Measurements from ENCODE around the gene POLR2L.

POLR2L gene

GRCh38 chr11:837189-837989, 4.9 kb downstream of the POLR2L start:
- no peak for DNase-seq

DNA sequence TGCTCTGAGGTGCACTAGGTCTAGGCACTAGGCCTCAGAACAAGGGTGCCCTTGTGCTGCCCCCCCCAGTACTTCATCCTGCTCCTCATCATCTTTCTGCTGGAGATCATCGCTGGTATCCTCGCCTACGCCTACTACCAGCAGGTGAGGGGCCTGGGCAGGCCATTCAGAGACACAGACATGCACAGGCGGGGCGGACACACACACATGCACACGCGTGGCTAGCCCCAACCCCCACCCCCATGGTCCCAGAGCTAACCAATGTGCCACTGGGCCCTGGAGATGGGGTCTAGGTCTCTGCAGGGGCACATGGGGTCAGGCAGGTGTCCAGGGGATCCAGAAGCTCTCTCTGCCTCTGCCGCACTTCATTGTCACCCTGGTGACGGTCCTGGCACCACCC, 5.6 kb downstream of the POLR2L start:
- no peak for DNase-seq

DNA sequence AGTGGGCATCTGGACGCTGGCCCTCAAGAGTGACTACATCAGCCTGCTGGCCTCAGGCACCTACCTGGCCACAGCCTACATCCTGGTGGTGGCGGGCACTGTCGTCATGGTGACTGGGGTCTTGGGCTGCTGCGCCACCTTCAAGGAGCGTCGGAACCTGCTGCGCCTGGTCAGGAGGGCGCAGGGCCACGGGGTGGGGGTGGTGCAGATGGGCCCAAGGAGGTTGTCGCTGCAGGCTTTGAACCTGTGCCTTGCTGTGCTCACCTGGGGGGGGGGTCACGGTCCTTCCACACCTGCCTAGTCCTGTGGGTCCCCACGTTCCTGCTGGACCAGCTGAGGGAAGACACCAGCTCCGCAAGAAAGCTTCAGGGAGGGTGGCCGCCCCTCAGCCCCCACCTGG, 6.1 kb downstream of the POLR2L start:
- no peak for DNase-seq

GRCh38 chr11:834371-835316, 7.7 kb downstream of the POLR2L start:
- DNase-seq: no peak

DNA sequence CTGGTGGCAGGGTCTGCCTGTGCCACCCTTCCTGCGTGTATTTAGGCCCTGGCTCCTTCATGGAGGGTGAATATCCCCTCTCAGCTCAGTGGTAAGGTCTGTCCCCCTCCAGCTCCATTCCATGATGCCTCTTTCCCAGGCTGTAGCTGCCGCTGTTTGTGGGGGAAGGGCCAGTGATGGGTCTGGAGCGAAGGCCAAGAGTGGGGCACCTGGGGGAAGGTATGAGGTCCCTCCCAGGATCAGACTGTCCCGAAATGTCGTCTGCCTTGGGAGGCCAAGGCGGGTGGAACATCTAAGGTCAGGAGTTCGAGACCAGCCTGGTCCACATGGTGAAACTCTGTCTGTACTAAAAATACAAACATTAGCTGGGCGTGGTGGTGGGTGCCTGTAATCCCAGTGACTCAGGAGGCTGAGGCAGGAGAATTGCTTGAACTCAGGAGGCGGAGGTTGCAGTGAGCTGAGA, 8.4 kb downstream of the POLR2L start:
- DNase-seq: no peak

GRCh38 chr11:833114-833791, 9.1 kb downstream of the POLR2L start:
- DNase-seq: no peak

DNA sequence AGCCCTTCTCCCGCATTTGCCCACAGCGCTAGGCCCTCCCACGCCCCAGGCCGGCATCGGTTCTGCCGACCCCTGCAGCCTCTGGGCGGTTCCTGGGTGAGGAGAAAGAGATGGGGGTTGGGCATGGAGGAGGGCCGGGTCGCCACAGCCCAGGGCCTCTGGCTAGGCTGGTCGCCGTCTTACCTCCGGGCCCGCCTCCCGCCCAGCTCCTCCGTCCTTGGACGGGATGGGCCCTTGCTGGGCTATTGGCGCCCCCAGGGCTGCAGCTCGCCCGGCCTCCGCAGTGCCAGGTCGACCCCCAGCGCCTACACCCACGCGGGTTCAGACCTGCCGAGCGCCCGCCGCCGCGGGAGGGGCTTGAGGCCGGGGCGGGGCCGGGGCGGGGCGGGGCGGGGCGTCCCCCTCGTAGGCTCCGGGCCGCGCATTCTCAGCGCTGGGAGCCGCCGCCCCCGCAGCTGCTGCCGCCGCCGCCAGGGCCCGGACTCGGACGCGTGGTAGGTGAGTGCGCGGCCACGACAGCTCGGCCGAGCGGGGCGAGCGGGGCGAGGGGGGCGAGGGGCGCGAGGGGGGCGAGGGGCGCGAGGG, 9.7 kb downstream of the POLR2L start, which contains the start of gene CD151:
TSS of gene CD151 (plus strand) at position 424 of the 585 bp plus-strand sequence. CDS start 3,118 bp downstream, outside the sequence.
- no peak for DNase-seq

DNA sequence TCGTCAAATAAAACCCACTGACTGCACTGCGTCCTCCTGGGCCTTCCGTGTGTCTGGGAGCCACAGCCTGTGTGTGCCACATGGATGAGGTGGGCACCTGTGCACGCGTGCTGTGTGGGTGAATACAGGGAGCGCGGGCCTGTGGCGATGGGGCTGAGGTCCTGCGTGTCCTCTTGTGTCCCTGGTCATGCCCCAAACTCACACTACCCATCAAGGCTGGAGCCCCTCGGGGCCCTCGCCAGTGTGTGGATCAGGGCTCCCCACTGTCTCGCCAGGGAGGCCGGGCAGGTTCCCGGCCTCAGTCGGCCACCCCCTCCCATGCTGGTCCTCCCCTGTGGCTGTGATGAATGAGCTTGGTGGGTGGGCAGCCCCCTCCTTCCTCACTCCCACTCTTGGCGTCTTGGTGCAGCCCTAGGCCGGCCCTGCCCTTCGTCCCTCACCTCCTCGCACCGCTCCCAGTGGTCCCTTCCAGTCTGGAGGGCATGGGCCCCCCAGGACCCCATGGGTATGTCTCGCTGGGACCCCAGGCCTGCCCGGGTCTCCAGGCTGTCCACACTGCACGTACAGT, 10.3 kb downstream of the POLR2L start:
- no peak for DNase-seq

GRCh38 chr11:831118-831864, 11.0 kb downstream of the POLR2L start:
- DNase-seq: no peak

GRCh38 chr11:830295-831117, 11.8 kb downstream of the POLR2L start:
- DNase-seq: peak in 1 of 2 donors; percentile 48

GRCh38 chr11:829847-830294, 12.5 kb downstream of the POLR2L start:
- DNase-seq: no peak

DNA sequence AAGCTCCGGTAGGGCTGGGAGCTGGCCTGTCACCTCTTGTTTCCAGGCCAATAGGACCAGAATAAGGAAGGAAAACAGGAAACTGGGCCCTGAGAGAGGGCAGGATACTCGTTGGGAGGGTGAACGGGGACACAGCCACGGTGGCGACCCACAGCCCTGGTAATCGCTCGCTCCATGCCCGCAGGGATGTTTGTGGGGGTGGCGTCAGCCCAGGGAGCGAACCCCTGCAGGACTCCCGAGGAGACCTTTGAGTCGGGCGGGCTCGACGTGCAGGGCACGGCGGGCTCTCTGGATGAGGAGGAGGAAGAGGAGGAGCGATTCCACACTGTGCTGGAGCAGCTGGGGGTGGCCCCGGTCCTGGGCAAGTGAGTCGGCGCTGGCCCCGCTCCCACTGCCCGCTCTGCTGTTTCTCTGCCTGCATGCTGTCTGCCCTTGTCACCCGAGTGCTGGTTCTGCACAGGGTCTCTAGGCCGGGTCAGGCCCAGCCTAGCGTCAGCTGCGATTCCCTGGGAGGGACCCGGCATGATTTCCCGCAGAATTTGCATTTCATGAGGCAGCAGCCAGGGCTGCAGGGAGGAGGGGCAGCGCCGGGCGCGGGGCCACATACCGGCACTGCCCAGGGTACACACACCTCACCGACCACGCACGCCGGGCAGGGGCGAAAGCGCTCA, 13.0 kb downstream of the POLR2L start:
- DNase-seq: no peak

GRCh38 chr11:828506-829175, 13.7 kb downstream of the POLR2L start:
- DNase-seq: no peak

- DNase-seq: no peak
These were observed 14.5 kb downstream of the POLR2L start, which contains the start of gene CRACR2B for GRCh38 chr11:827897-828192. CRACR2B (plus strand) TSS chr11:827919; CDS start chr11:828608, 689 bp downstream.

- no peak for DNase-seq
These were observed 15.0 kb downstream of the POLR2L start for GRCh38 chr11:827146-827896.

DNA sequence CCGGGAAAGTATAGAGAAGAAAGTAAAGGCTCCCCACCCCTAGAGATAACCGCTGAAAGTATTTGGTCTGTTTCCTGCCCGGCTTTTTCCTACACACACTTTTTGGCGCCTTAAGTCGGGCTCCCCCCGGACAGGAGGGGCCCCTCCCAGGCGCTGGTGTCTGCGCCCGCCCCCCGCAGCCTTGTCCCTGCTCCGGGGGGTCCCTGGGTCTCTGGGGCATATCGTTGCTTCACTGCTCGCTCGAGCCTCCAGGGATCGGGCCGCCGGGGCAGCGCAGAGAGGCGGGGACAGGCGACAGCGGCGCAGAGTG, 15.5 kb downstream of the POLR2L start:
- no peak for DNase-seq

GRCh38 chr11:826227-826621, 16.1 kb downstream of the POLR2L start:
- DNase-seq: no peak

GRCh38 chr11:825366-826226, 16.7 kb downstream of the POLR2L start:
- no peak for DNase-seq
